Effector memory CD8-positive, alpha-beta T cell (primary cell): Measurements from ENCODE around the gene GMEB2.
"Not testable (repeated sequence)": the region's sequence is repeated elsewhere in the genome, so short reads cannot be mapped to it uniquely, and the experiment has no call there.

Experiments used
- ATAC-seq: fragments of 150-1000 bp; cut with Tn5 transposase; replicated peaks from 2 replicates; pipeline ENCODE4 v1.10.0; 2021; ENCODE audit warnings: mild to moderate bottlenecking, moderate library complexity
- DNase-seq, 3 experiments: peaks; one replicate each; pipeline ENCODE4 v3.0.0; 2021
- H3K27ac Mint-ChIP-seq, 2 donors: one replicate each; pipeline ENCODE4 v1.8.0; 2022; ENCODE audit warnings: mild to moderate bottlenecking in 2 of 2, mixed read lengths in 2 of 2, moderate library complexity in 2 of 2
- H3K27me3 Mint-ChIP-seq, 2 donors: one replicate each; pipeline ENCODE4 v1.8.0; 2022; ENCODE audit warnings: mixed read lengths in 2 of 2
- H3K36me3 Mint-ChIP-seq: one replicate; pipeline ENCODE4 v1.8.0; 2022; ENCODE audit warnings: mild to moderate bottlenecking, moderate library complexity, mixed read lengths; ENCODE audit not compliant: insufficient read depth
- H3K4me1 Mint-ChIP-seq, 2 donors: one replicate each; pipeline ENCODE4 v1.8.0; 2022; ENCODE audit warnings: low read depth in 2 of 2, mixed read lengths in 2 of 2
- H3K4me3 Mint-ChIP-seq, 2 donors: one replicate each; pipeline ENCODE4 v1.8.0; 2022; ENCODE audit warnings: mild to moderate bottlenecking in 2 of 2, mixed read lengths in 2 of 2, moderate library complexity in 2 of 2
- H3K9me3 Mint-ChIP-seq, 2 donors: one replicate each; pipeline ENCODE4 v1.8.0; 2022; ENCODE audit warnings: mixed read lengths in 2 of 2

GMEB2 gene

GRCh38 chr20:63640086-63640485, 13.2 kb upstream of the GMEB2 start:
- H3K27me3 Mint-ChIP-seq = no peaks in the 10 kb centered on the region
- peaks cover 51% of the 10 kb centered on the region for H3K36me3 Mint-ChIP-seq
- peaks cover 36 to 49% of the 10 kb centered on the region in 2 donors for H3K4me1 Mint-ChIP-seq
- H3K27ac Mint-ChIP-seq = peak overlapping the region; percentile 98 to 100
- DNase-seq (no peak), ATAC-seq (no peak)
- H3K9me3 Mint-ChIP-seq = peaks cover 0 to 2% of the 10 kb centered on the region in 2 donors
- peak overlapping the region; percentile 91 to 92 for H3K4me3 Mint-ChIP-seq

GRCh38 chr20:63639093-63639975, 12.4 kb upstream of the GMEB2 start:
- H3K4me1 Mint-ChIP-seq = peaks cover 39 to 49% of the 10 kb centered on the region in 2 donors
- peaks cover 56% of the 10 kb centered on the region for H3K36me3 Mint-ChIP-seq
- no peaks in the 10 kb centered on the region for H3K27me3 Mint-ChIP-seq
- H3K4me3 Mint-ChIP-seq = peak overlapping the region; percentile 91 to 92
- H3K27ac Mint-ChIP-seq = peak overlapping the region; percentile 98 to 100
- ATAC-seq (peak; percentile 28), DNase-seq (peak; percentile 54 to 58 (median 57))
- H3K9me3 Mint-ChIP-seq = peaks cover 0 to 2% of the 10 kb centered on the region in 2 donors

GRCh38 chr20:63636752-63637628, 10.1 kb upstream of the GMEB2 start:
- DNase-seq (no peak), ATAC-seq (no peak)
- Mint-ChIP-seq H3K4me3 (peak overlapping the region; percentile 56 to 92), H3K9me3 (peaks cover 0 to 2% of the 10 kb centered on the region in 2 donors), H3K36me3 (peaks cover 41% of the 10 kb centered on the region), H3K27me3 (no peaks in the 10 kb centered on the region), H3K4me1 (peaks cover 35 to 46% of the 10 kb centered on the region in 2 donors), H3K27ac (peak overlapping the region; percentile 97 to 100)

GRCh38 chr20:63635431-63636141, 8.7 kb upstream of the GMEB2 start:
- H3K4me1 Mint-ChIP-seq = peaks cover 35 to 46% of the 10 kb centered on the region in 2 donors

GRCh38 chr20:63633732-63634131, 6.8 kb upstream of the GMEB2 start:
- Mint-ChIP-seq H3K36me3 (peaks cover 32% of the 10 kb centered on the region), H3K4me1 (peaks cover 36 to 37% of the 10 kb centered on the region in 2 donors)
- ATAC-seq = no peak

More at GRCh38 chr20:63635431-63636141, 8.7 kb upstream of the GMEB2 start:
- ATAC-seq (peak; percentile 80), DNase-seq (peak; percentile 69 to 73 (median 72))
- H3K36me3 Mint-ChIP-seq = peaks cover 40% of the 10 kb centered on the region
- peaks cover 0 to 2% of the 10 kb centered on the region in 2 donors for H3K9me3 Mint-ChIP-seq
- peak overlapping the region; percentile 76 to 82 for H3K4me3 Mint-ChIP-seq
- peak overlapping the region; percentile 96 to 97 for H3K27ac Mint-ChIP-seq
- no peaks in the 10 kb centered on the region for H3K27me3 Mint-ChIP-seq

GRCh38 chr20:63631426-63631825, 4.5 kb upstream of the GMEB2 start:
- Mint-ChIP-seq H3K27ac (peak overlapping the region in 1 of 2 donors; percentile 38), H3K4me1 (peaks cover 26 to 34% of the 10 kb centered on the region in 2 donors), H3K36me3 (peaks cover 39% of the 10 kb centered on the region)
- H3K4me3 Mint-ChIP-seq, H3K9me3 Mint-ChIP-seq, ATAC-seq, DNase-seq, H3K27me3 Mint-ChIP-seq: not testable (repeated sequence)

More at GRCh38 chr20:63633732-63634131, 6.8 kb upstream of the GMEB2 start:
- no peak for DNase-seq
- Mint-ChIP-seq H3K9me3 (peaks cover 0 to 2% of the 10 kb centered on the region in 2 donors), H3K27ac (peak overlapping the region; percentile 71 to 78), H3K27me3 (no peaks in the 10 kb centered on the region), H3K4me3 (peak overlapping the region; percentile 67 to 76)

GRCh38 chr20:63630956-63631355, 4.1 kb upstream of the GMEB2 start:
- H3K27ac Mint-ChIP-seq, ATAC-seq, DNase-seq, H3K27me3 Mint-ChIP-seq, H3K9me3 Mint-ChIP-seq: not testable (repeated sequence)
- peaks cover 25 to 34% of the 10 kb centered on the region in 2 donors for H3K4me1 Mint-ChIP-seq
- peak overlapping the region in 1 of 2 donors; percentile 12 for H3K4me3 Mint-ChIP-seq
- H3K36me3 Mint-ChIP-seq = peaks cover 34% of the 10 kb centered on the region

- H3K9me3 Mint-ChIP-seq = no peaks in the 10 kb centered on the region
- peaks cover 27% of the 10 kb centered on the region for H3K36me3 Mint-ChIP-seq
- no peaks in the 10 kb centered on the region for H3K27me3 Mint-ChIP-seq
- peak overlapping the region; percentile 84 to 94 for H3K27ac Mint-ChIP-seq
- H3K4me1 Mint-ChIP-seq = peaks cover 16 to 24% of the 10 kb centered on the region in 2 donors
- DNase-seq (peak in 1 of 3 experiments; percentile 47), ATAC-seq (no peak)
- H3K4me3 Mint-ChIP-seq = peak overlapping the region; percentile 91 to 98
Measured at GRCh38 chr20:63628246-63628975, 1.5 kb upstream of the GMEB2 start.

- ATAC-seq (no peak), DNase-seq (no peak)
- Mint-ChIP-seq H3K36me3 (peaks cover 27% of the 10 kb centered on the region), H3K9me3 (no peaks in the 10 kb centered on the region), H3K27ac (peak overlapping the region; percentile 84 to 94), H3K4me1 (peaks cover 18 to 25% of the 10 kb centered on the region in 2 donors), H3K27me3 (no peaks in the 10 kb centered on the region), H3K4me3 (peak overlapping the region; percentile 91 to 98)
Measured at GRCh38 chr20:63627751-63628245, 897 bp upstream of the GMEB2 start.

- Mint-ChIP-seq H3K4me3 (peak overlapping the region; percentile 91 to 98), H3K36me3 (peaks cover 32% of the 10 kb centered on the region), H3K4me1 (peaks cover 23 to 30% of the 10 kb centered on the region in 2 donors), H3K9me3 (no peaks in the 10 kb centered on the region), H3K27ac (peak overlapping the region; percentile 84 to 94), H3K27me3 (no peaks in the 10 kb centered on the region)
- peak; percentile 82 for ATAC-seq
- peak; percentile 91 to 95 (median 95) for DNase-seq
Measured at GRCh38 chr20:63627129-63627750, 339 bp upstream of the GMEB2 start.

GRCh38 chr20:63625771-63626423, 1.0 kb downstream of the GMEB2 start:
- H3K4me1 Mint-ChIP-seq = peaks cover 27 to 35% of the 10 kb centered on the region in 2 donors
- H3K4me3 Mint-ChIP-seq = peak overlapping the region; percentile 74 to 77
- DNase-seq (no peak), ATAC-seq (no peak)
- H3K9me3 Mint-ChIP-seq = no peaks in the 10 kb centered on the region
- no peaks in the 10 kb centered on the region for H3K27me3 Mint-ChIP-seq
- H3K36me3 Mint-ChIP-seq = peaks cover 32% of the 10 kb centered on the region
- H3K27ac Mint-ChIP-seq = peak overlapping the region; percentile 90 to 93
